ENCODE results near the gene SLC39A11.

Gene SLC39A11

GRCh38 chr17:72985882-72986720 is 106.4 kb downstream of the SLC39A11 start:
- TF ChIP-seq CTCF (IDR thresholded peaks at IDR 0.05; ENCODE audit: unreplicated experiment in 3 of 3) = peak; percentile 62 to 67 (median 66)
- Mint-ChIP-seq H3K4me1 (peaks cover 11% of the 10 kb centered on the region), H3K4me3 (no peak overlapping the region), H3K27me3 (ENCODE audit: low read depth) (no peaks in the 10 kb centered on the region), H3K36me3 (ENCODE audit: low read depth) (no peaks in the 10 kb centered on the region), H3K9me3 (no peaks in the 10 kb centered on the region), H3K27ac (no peak overlapping the region)

DNA sequence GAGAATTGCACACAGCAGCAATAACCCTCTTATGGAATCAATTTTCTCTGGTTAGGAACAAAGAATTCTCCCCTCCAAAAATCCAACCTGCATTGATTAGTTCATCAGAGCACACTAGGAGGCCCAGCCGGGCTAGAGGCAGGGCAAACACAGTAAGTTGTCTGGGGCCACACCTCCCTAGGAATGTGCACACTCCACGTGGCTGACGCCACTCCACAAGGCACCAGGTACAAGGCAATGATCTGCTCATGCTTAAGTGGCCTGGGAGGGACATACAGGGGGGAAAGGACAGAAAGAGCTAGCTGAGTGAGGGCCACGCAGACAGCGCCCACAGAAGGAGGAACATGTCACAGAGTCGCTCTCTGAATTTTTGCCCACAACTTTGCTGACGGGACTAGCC is 107.6 kb downstream of the SLC39A11 start:
- H3K9me3 Mint-ChIP-seq = no peaks in the 10 kb centered on the region
- H3K36me3 Mint-ChIP-seq (ENCODE audit: low read depth) = no peaks in the 10 kb centered on the region
- no peak overlapping the region for H3K4me3 Mint-ChIP-seq
- peaks cover 20% of the 10 kb centered on the region for H3K4me1 Mint-ChIP-seq
- H3K27ac Mint-ChIP-seq = no peak overlapping the region
- no peaks in the 10 kb centered on the region for H3K27me3 Mint-ChIP-seq (ENCODE audit: low read depth)
- no peak for TF ChIP-seq CTCF (IDR thresholded peaks at IDR 0.05; ENCODE audit: unreplicated experiment in 3 of 3)

- Mint-ChIP-seq H3K36me3 (ENCODE audit: low read depth) (no peaks in the 10 kb centered on the region), H3K27ac (no peak overlapping the region), H3K27me3 (ENCODE audit: low read depth) (no peaks in the 10 kb centered on the region), H3K4me1 (peaks cover 22% of the 10 kb centered on the region), H3K9me3 (no peaks in the 10 kb centered on the region), H3K4me3 (no peak overlapping the region)
- TF ChIP-seq CTCF (IDR thresholded peaks at IDR 0.05; ENCODE audit: unreplicated experiment in 3 of 3) = no peak
Measured at GRCh38 chr17:72984145-72984925, 108.2 kb downstream of the SLC39A11 start.

DNA sequence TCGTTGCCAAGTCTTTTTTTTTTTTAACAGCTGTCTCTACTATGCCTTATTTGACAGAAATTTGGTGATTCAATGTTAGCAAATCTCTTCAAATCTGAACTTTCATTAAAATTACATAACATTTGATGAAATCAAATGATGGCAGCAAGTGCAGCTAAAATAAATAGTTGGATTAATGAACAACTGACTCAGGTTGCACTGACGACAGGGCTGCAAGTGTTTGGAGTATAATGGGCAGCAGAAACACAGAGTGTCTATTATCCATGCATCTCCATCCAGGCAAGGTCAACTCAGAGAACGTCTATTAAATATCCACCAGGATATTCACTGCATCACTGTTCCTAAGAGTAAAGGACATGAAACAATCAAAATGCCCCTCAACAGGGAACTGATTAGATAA is 109.8 kb downstream of the SLC39A11 start:
- Mint-ChIP-seq H3K9me3 (no peaks in the 10 kb centered on the region), H3K4me3 (no peak overlapping the region), H3K4me1 (peaks cover 34% of the 10 kb centered on the region), H3K36me3 (ENCODE audit: low read depth) (no peaks in the 10 kb centered on the region), H3K27me3 (ENCODE audit: low read depth) (no peaks in the 10 kb centered on the region), H3K27ac (no peak overlapping the region)
- TF ChIP-seq CTCF (IDR thresholded peaks at IDR 0.05; ENCODE audit: unreplicated experiment in 3 of 3) = no peak

DNA sequence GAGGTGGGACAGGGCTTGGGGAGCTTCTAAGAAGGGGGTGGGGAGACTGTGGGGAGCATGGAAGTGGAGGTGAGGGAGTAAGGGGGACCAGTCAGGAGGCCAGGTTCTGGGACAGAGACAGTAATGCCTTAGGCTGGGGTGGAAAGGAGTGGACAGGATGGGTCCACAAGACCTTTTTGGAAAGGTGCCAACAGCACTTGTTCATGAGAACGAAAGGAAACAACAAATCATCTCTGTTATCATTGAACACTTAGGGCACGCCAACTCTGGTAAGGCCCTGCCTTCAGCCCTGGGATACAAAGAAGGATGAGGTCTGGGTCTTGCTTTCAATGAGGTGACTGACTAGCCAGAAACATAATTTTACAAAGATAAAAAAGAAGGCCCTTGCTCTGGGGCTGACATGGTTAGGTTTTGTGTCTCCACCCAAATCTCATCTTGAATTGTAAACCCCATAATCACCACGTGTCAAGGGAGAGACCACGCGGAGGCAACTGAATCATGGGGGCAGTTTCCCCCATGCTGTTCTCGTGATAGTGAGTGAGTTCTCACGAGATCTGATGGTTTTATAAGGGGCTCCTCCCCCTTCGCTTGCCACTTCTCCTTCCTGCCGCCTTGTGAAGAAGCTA is 113.8 kb downstream of the SLC39A11 start:
- Mint-ChIP-seq H3K9me3 (no peaks in the 10 kb centered on the region), H3K27ac (peak overlapping the region; percentile 92 to 97 (median 96)), H3K4me1 (peaks cover 45% of the 10 kb centered on the region), H3K27me3 (ENCODE audit: low read depth) (no peaks in the 10 kb centered on the region), H3K36me3 (ENCODE audit: low read depth) (no peaks in the 10 kb centered on the region), H3K4me3 (peak overlapping the region in 1 of 3 experiments; percentile 37)
- no peak for TF ChIP-seq CTCF (IDR thresholded peaks at IDR 0.05; ENCODE audit: unreplicated experiment in 3 of 3)
